GM12865 (cell line): Measurements from ENCODE around the gene ZNF654.
"Not testable (repeated sequence)": the region's sequence is repeated elsewhere in the genome, so short reads cannot be mapped to it uniquely, and the experiment has no call there.

Experiments
- DNase-seq: peaks from one replicate; pipeline ENCODE4 v3.0.0; 2010; ENCODE audit warnings: low read depth
- H3K4me3 ChIP-seq: 2 replicates; pipeline ENCODE4 v1.5.1; 2011; ENCODE audit warnings: mild to moderate bottlenecking, low read depth, low read length, control low read depth
- TF ChIP-seq, protein P1 (sequence below): IDR thresholded peaks from 2 replicates; pipeline ENCODE4 v1.5.1; 2011; ENCODE audit warnings: low read length, control low read depth, low read depth, inconsistent platforms; ENCODE audit not compliant: insufficient read depth; ENCODE audit errors: missing control alignments

Gene ZNF654

DNA sequence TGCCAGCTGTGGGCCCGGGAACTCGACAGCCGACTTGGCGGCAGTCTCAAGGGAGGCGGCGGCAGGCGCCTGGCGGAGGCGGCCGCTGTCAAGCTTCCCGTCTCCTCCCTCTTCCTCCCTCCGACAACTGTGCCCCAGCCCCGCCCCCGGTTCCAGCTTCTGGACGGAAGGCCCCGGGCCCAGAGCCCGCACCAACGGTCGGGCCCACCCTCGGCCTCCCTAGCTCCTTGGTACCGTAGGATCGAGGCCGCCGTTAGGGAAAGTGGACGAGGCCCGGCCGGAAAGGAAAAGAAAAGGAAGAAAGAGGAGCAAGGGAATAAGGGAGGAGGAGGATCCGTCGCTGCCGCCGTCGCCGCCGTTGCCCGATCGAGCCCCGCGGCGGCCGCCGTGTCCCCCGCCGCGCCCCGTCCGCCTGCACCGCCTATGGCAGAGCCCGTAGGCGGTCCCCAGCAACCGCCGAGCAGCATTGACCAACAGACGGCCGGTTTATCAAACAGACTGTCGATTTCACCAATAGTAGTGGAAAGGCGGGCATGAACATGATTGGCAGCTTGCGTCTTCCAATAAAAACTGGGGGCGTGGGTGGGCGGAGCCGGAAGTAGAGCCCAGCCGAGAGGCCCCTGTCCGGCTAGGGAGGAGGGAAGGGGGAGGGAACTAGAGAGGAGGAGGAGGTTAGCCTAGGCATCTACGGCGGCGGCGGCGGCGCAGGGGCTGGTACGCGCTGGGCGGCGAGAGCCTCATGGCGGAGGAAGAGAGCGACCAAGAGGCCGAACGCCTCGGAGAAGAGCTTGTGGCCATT is at the start of gene ZNF654, which contains the start of gene CGGBP1:
ZNF654 (plus strand) TSS at position 675 of the 799 bp plus-strand sequence; CDS start at position 740, 65 bp downstream.
CGGBP1 (minus strand) TSS at position 425 of the 799 bp plus-strand sequence. CDS start 3,029 bp downstream, outside the sequence.
- peak within 1 kb of the TSS; percentile 70 for H3K4me3 ChIP-seq

DNA sequence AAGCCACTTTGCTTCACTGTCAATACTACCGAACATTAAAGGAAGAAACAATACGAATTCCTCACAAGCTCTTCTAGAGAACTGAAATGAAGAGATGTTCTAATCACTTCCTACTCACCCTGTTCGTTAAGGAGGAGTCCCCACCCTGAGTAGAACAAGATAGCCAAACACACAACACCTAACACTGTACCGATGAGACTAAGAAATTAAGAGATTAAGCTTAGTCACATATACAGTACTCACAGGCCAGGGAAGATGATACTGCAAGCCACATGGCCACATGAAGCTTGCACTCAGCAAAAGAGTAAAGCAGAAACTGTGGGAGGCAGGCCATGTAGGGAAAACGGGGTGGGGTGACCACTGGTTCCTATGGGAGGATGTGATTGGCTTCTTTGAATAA is 48.2 kb upstream of the ZNF654 start:
- H3K4me3 ChIP-seq = no peak overlapping the region
- DNase-seq = no peak
- TF ChIP-seq, protein P1, sequence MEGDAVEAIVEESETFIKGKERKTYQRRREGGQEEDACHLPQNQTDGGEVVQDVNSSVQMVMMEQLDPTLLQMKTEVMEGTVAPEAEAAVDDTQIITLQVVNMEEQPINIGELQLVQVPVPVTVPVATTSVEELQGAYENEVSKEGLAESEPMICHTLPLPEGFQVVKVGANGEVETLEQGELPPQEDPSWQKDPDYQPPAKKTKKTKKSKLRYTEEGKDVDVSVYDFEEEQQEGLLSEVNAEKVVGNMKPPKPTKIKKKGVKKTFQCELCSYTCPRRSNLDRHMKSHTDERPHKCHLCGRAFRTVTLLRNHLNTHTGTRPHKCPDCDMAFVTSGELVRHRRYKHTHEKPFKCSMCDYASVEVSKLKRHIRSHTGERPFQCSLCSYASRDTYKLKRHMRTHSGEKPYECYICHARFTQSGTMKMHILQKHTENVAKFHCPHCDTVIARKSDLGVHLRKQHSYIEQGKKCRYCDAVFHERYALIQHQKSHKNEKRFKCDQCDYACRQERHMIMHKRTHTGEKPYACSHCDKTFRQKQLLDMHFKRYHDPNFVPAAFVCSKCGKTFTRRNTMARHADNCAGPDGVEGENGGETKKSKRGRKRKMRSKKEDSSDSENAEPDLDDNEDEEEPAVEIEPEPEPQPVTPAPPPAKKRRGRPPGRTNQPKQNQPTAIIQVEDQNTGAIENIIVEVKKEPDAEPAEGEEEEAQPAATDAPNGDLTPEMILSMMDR = no peak

More for the DNA sequence above, at the start of gene ZNF654, which contains the start of gene CGGBP1:
- peak; percentile 99 for DNase-seq
- TF ChIP-seq, protein P1 = no peak

DNA sequence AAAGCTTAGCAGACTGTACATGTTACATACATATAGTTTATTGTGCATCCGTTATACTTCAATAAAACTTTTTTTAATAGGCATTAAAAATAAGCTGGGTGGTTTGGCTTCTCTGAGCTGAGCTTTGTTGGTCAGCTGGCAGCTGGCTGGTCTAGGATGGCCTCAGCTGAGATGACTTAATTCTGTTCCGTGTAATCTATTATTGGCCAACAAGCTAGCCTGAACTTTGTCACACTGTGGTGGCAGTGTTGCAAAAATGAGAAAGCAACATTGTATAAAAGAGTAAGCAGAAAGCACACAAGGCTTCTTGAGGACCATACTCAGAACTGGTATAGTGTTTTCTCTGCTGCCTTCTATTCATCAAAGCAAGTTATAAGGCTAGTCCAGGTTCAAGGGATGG is 45.5 kb upstream of the ZNF654 start:
- TF ChIP-seq, protein P1 = no peak
- no peak overlapping the region for H3K4me3 ChIP-seq
- no peak for DNase-seq

DNA sequence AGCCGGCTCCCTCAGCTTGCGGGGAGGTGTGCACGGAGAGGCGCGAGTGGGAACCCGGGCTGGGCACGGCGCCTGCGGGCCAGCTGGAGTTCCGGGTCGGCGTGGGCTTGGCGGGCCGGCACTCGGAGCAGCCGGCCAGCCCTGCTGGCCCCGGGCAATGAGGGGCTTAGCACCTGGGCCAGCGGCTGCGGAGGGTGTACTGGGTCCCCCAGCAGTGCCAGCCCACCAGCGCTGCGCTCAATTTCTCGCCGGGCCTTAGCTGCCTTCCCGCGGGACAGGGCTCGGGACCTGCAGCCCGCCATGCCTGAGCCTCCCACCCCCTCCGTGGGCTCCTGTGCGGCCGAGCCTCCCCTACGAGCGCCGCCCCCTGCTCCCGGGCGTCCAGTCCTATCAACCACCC is 43.4 kb upstream of the ZNF654 start:
- not testable (repeated sequence) for H3K4me3 ChIP-seq, DNase-seq

DNA sequence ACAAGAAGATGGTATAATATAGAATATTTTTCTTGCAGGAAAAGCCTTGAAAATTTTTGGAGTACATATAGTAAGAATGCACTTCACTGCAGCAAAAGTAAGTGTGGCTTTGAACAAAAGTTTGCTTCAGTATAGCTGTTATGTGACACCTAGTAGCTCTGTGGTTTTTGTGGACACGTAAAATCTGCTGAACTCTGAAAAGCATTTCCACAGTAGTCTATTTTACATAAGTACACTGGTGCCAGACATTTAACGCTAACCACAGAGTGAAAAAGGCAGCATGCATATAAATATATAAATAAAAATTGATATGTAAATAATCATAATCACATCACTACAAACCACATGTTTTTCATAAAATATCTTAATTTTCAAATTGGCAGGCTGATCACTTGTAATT is 40.0 kb upstream of the ZNF654 start:
- H3K4me3 ChIP-seq = no peak overlapping the region
- DNase-seq = peak; percentile 54
- TF ChIP-seq, protein P1 = no peak

DNA sequence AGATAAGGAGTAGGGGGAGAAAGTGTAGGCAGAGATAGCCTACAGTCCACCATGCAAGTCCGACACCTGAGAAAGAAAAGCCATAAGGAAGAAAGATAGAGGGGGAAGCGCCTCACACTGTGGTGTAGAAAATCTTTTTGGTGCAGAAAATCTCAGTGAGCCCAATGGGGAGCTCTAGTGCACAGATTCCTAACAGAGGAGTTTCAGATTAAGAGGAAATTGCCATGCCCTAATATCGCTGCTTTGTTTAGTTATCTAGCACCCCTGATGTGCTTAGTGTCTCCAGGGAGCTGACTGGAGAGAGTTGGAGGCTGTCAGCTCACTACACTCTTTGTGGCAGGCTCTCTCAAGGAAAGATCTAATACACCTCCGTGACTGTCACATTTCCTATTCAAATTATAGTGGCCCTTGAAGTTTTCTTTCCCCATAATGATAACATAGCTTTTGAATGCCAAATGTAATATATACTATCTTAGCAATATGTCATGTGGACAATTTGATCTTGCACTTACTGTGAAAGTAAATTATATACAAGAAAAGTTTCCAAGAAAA is 34.0 kb upstream of the ZNF654 start:
- H3K4me3 ChIP-seq = no peak overlapping the region
- no peak for DNase-seq
- TF ChIP-seq, protein P1 = no peak

DNA sequence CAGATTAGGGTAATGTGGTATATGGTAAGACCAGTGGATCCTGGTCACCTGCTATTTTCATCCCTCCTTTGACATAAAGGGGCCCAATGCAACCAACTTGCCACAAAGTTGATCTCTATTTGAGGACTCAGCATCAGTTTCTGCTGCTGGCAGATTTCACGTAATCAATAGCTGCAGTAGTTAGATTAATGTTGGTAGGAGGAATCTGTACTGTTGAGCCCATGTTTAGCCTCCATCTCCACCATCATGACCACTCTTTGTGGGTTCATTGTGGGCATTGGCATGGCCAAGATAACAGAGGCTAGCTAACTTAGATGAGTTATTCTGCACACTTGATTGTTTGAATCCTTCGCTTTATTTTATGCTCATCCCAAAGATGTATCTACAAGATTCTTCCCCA is 30.2 kb upstream of the ZNF654 start:
- TF ChIP-seq, protein P1 = no peak
- H3K4me3 ChIP-seq = no peak overlapping the region
- DNase-seq = no peak
